ENCODE data around the gene GHITM.

- TF ChIP-seq POLR2A (IDR thresholded peaks at IDR 0.05): no peak
- TF ChIP-seq CTCF (IDR thresholded peaks at IDR 0.05): no peak
Observed at GRCh38 chr10:84140036-84140379, 699 bp downstream of the GHITM start.
